ENCODE results near the gene TNNI3K. TPM values are rescaled to one million over a fixed set of nuclear protein-coding genes. Genes with fewer than 3 reads are reported as not detected.

Gene TNNI3K
- total and polyA plus RNA-seq, 9 of the 15 experiments (the other 6 are each of a cell fraction or from before 2014, with no cell fraction given) = 0.21 to 0.53 (median 0.32) TPM; not detected in 5

GRCh38 chr1:74406759-74407158 lies 171.6 kb downstream of the TNNI3K start (continued):
- TF ChIP-seq NFATC3 (IDR thresholded peaks at IDR 0.05) (no peak), EZH2 (IDR thresholded peaks at IDR 0.05; ENCODE audit: borderline replicate concordance, low read depth, low read length) (no peak), NR2C1 (IDR thresholded peaks at IDR 0.05) (no peak), NR2C1 (tag; IDR thresholded peaks at IDR 0.05) (no peak), RFX1 (IDR thresholded peaks at IDR 0.05) (no peak)

GRCh38 chr1:74407902-74408301 lies 172.7 kb downstream of the TNNI3K start:
- Histone ChIP-seq H3K9me3 (replicated peaks; ENCODE audit: control insufficient read depth, insufficient read depth, low read depth, low read length) (no peaks in the 10 kb centered on the region), H2AFZ (ENCODE audit: low read depth, low read length) (no peak overlapping the region), H3K4me3 (no peak overlapping the region), H3K4me1 (replicated peaks in 1 of 2; ENCODE audit: control insufficient read depth in 2 of 2, insufficient read depth in 2 of 2, low read length in 2 of 2) (no peaks in the 10 kb centered on the region), H3K4me2 (ENCODE audit: insufficient read depth, low read length) (no peak overlapping the region), H3K9ac (ENCODE audit: insufficient read depth in 1 of 2, low read depth in 2 of 2, low read length in 2 of 2) (no peak overlapping the region), H3K9me1 (ENCODE audit: control insufficient read depth, insufficient read depth, low read length) (no peaks in the 10 kb centered on the region), H3K36me3 (ENCODE audit: control insufficient read depth, insufficient read depth, low read length) (no peaks in the 10 kb centered on the region), H3K79me2 (ENCODE audit: control insufficient read depth, insufficient read depth, low read length) (no peaks in the 10 kb centered on the region), H4K20me1 (replicated peaks; ENCODE audit: control insufficient read depth, insufficient read depth, low read length) (no peaks in the 10 kb centered on the region), H3K27ac (ENCODE audit: extremely low read depth, low read depth, low read length) (no peak overlapping the region), H3K27me3 (ENCODE audit: control insufficient read depth in 2 of 2, insufficient read depth in 2 of 2, low read length in 2 of 2) (no peaks in the 10 kb centered on the region)
- ChIA-PET POLR2A (no interaction called here), CTCF (ENCODE audit: low intra/inter-chr PET ratio) (no interaction called here)
- no peak for FAIRE-seq
- no TSS peak for BruUV-seq (replicated peaks)
- no peak for DNase-seq (ENCODE audit: extremely low read depth in 1 of 4, low spot score in 3 of 4)
- in situ Hi-C loops (cut with MboI) = no loop called here
- WGBS (ENCODE audit: insufficient coverage, low coverage, missing lambda C conversion rate) = 0% methylated on average over 3 of the region's 3 CpGs
- no peak for ATAC-seq
- intact Hi-C loops (cut with micrococcal nuclease) = no loop called here
- no peak for TF ChIP-seq BACH1 (tag; IDR thresholded peaks at IDR 0.05)
- TF ChIP-seq MED1 (CRISPR knock-in tag; IDR thresholded peaks at IDR 0.05; ENCODE audit: borderline replicate concordance) = no peak
- no peak for TF ChIP-seq KDM2B (CRISPR knock-in tag; IDR thresholded peaks at IDR 0.05)
- TF ChIP-seq CTBP1 (IDR thresholded peaks at IDR 0.05; ENCODE audit: borderline replicate concordance) = no peak
- no peak for TF ChIP-seq KLF16 (IDR thresholded peaks at IDR 0.05)
- TF ChIP-seq TAF9B (IDR thresholded peaks at IDR 0.05; ENCODE audit: partially characterized antibody) = no peak
- no peak for TF ChIP-seq ZBTB17 (CRISPR knock-in tag; IDR thresholded peaks at IDR 0.05)
- no peak for TF ChIP-seq ATF2 (CRISPR knock-in tag; IDR thresholded peaks at IDR 0.05)
- no peak for TF ChIP-seq ETS2 (tag; IDR thresholded peaks at IDR 0.05; ENCODE audit: borderline replicate concordance, poor library complexity, severe bottlenecking)
- no peak for TF ChIP-seq NFATC3 (IDR thresholded peaks at IDR 0.05)
- TF ChIP-seq HBP1 (CRISPR knock-in tag; IDR thresholded peaks at IDR 0.05) = no peak
- TF ChIP-seq ZNF551 (CRISPR knock-in tag; IDR thresholded peaks at IDR 0.05) = no peak

Data from K562 (cell line).